Liver (tissue), 9 donors: ENCODE results near the gene SLC7A5. TPM values are rescaled to one million over a fixed set of nuclear protein-coding genes. Genes with fewer than 3 reads are reported as not detected.
A peak's percentile ranks its signal among the peaks of the same experiment; 100 is the strongest.

Source experiments
- DNase-seq: peaks from one replicate; pipeline ENCODE4 v3.0.0-alpha.2; 2017; ENCODE audit warnings: low spot score
- H3K27ac ChIP-seq, 2 donors: one replicate each; pipeline ENCODE4 v1.7.0; 2013; ENCODE audit warnings: inconsistent platforms in 2 of 2, low read length in 2 of 2, control low read depth in 1 of 2, low read depth in 1 of 2, mild to moderate bottlenecking in 1 of 2
- H3K27me3 ChIP-seq, 4 donors: one replicate each; pipeline versions ENCODE4 v1.6.1 to v1.7.0; 2013; ENCODE audit warnings: low read length in 3 of 4, inconsistent platforms in 1 of 4, mild to moderate bottlenecking in 1 of 4, moderate library complexity in 1 of 4; ENCODE audit not compliant: control insufficient read depth in 4 of 4, insufficient read depth in 4 of 4
- H3K36me3 ChIP-seq, 4 donors: one replicate each; pipeline versions ENCODE4 v1.6.1 to v1.7.0; 2013; ENCODE audit warnings: low read length in 3 of 4, mild to moderate bottlenecking in 3 of 4, low read depth in 1 of 4, moderate library complexity in 1 of 4; ENCODE audit not compliant: control insufficient read depth in 4 of 4, insufficient read depth in 3 of 4
- H3K4me1 ChIP-seq, 4 donors: one replicate each; pipeline versions ENCODE4 v1.6.1 to v1.7.0; 2013; ENCODE audit warnings: low read length in 3 of 4, mild to moderate bottlenecking in 3 of 4, moderate library complexity in 1 of 4; ENCODE audit not compliant: control insufficient read depth in 4 of 4, insufficient read depth in 4 of 4
- H3K4me3 ChIP-seq, 3 donors: one replicate each; pipeline versions ENCODE4 v1.6.1 to v1.7.0; 2013; ENCODE audit warnings: low read length in 3 of 3, control low read depth in 1 of 3, low read depth in 1 of 3, mild to moderate bottlenecking in 1 of 3
- H3K9ac ChIP-seq, 2 donors: one replicate each; pipeline ENCODE4 v1.7.0; 2013; ENCODE audit warnings: low read length in 2 of 2, mild to moderate bottlenecking in 2 of 2, moderate library complexity in 2 of 2, control low read depth in 1 of 2, low read depth in 1 of 2
- H3K9me3 ChIP-seq, 4 donors: one replicate each; pipeline versions ENCODE4 v1.6.1 to v1.7.0; 2013; ENCODE audit warnings: low read length in 3 of 4; ENCODE audit not compliant: control insufficient read depth in 4 of 4
- EGR1 ChIP-seq, 2 donors: IDR thresholded peaks; 2 replicates each; pipeline ENCODE4 v1.6.1; 2016 to 2018; ENCODE audit warnings: antibody characterized with exemption in 2 of 2, low read depth in 2 of 2
- FOXA1 ChIP-seq: IDR thresholded peaks from 2 replicates; pipeline ENCODE4 v1.6.1; 2016; ENCODE audit warnings: antibody characterized with exemption
- FOXA2 ChIP-seq: IDR thresholded peaks from 2 replicates; pipeline ENCODE4 v1.6.1; 2016; ENCODE audit warnings: antibody characterized with exemption
- GABPA ChIP-seq, 2 donors: IDR thresholded peaks in 1 of 2; conservative IDR thresholded peaks in 1 of 2; 2 replicates each; pipeline ENCODE4 v1.6.1; 2016; ENCODE audit warnings: antibody characterized with exemption in 2 of 2, mild to moderate bottlenecking in 1 of 2, moderate library complexity in 1 of 2
- HNF4A ChIP-seq, 2 donors: conservative IDR thresholded peaks; 2 replicates each; pipeline ENCODE4 v1.6.1; 2016; ENCODE audit warnings: antibody characterized with exemption in 2 of 2, mild to moderate bottlenecking in 2 of 2
- HNF4G ChIP-seq: IDR thresholded peaks from 2 replicates; pipeline ENCODE4 v1.6.1; 2016; ENCODE audit warnings: antibody characterized with exemption
- NR2F2 ChIP-seq: IDR thresholded peaks from 2 replicates; pipeline ENCODE4 v1.6.1; 2016; ENCODE audit warnings: antibody characterized with exemption
- RAD21 ChIP-seq, 2 donors: IDR thresholded peaks; 2 replicates each; pipeline ENCODE4 v1.6.1; 2016; ENCODE audit warnings: antibody characterized with exemption in 2 of 2, mild to moderate bottlenecking in 2 of 2
- RXRA ChIP-seq, 2 donors: IDR thresholded peaks; 2 replicates each; pipeline ENCODE4 v1.6.1; 2017 to 2018; ENCODE audit warnings: antibody characterized with exemption in 2 of 2, mild to moderate bottlenecking in 1 of 2
- SP1 ChIP-seq: IDR thresholded peaks from 2 replicates; pipeline ENCODE4 v1.6.1; 2018; ENCODE audit warnings: antibody characterized with exemption, mild to moderate bottlenecking
- TAF1 ChIP-seq: conservative IDR thresholded peaks from 2 replicates; pipeline ENCODE4 v1.6.1; 2016; ENCODE audit warnings: antibody characterized with exemption, mild to moderate bottlenecking
- YY1 ChIP-seq: IDR thresholded peaks from 2 replicates; pipeline ENCODE4 v1.6.1; 2016; ENCODE audit warnings: antibody characterized with exemption, mild to moderate bottlenecking
- ZBTB33 ChIP-seq: IDR thresholded peaks from 2 replicates; pipeline ENCODE4 v1.6.1; 2016; ENCODE audit warnings: antibody characterized with exemption
- WGBS: extraction: QIAGEN DNeasy Blood & Tissue Kit; methylation state at CpG from one replicate; pipeline ENCODE4 v1.1.7; 2013; 5-methylcytosine and 5-hydroxymethylcytosine counted together
- polyA plus RNA-seq, 2 donors: library from polyadenylated mRNA; stranded (reverse) in 1 of 2; unstranded in 1 of 2; fragments of 200-250 nt in 1 of 2; fragments of >200 nt in 1 of 2; fragmentation: Nextera tagmentation in 1 of 2; extraction: Ambion mirVana in 1 of 2; gene quantifications; one replicate each; pipeline versions ENCODE4 v1.2.1 to v1.2.3, GENCODE V29; 2013 to 2015
- total RNA-seq, 2 donors: library from RNA; depleted of rRNA; stranded (reverse); fragments of >200 nt; gene quantifications; one replicate each; pipeline ENCODE4 v1.2.3, GENCODE V29; 2014
- TF ChIP-seq, protein P1 (sequence below): fragments of 150-350 bp; IDR thresholded peaks from 2 replicates; pipeline ENCODE4 v1.5.1; 2017; ENCODE audit warnings: improper control_type of control experiment, low read depth, low read length; ENCODE audit not compliant: missing input control
- TF ChIP-seq, protein P2 (sequence below): IDR thresholded peaks from 2 replicates; pipeline ENCODE4 v1.6.1; 2016; ENCODE audit warnings: antibody characterized with exemption
- donor health status: healthy.
- donor health status: healthy.
- donor health status: healthy.
- donor health status: healthy.
- donor health status: healthy.

Gene SLC7A5
- total and polyA plus RNA-seq, 4 donors = 4.5 to 66.0 (median 10.6) TPM

DNA sequence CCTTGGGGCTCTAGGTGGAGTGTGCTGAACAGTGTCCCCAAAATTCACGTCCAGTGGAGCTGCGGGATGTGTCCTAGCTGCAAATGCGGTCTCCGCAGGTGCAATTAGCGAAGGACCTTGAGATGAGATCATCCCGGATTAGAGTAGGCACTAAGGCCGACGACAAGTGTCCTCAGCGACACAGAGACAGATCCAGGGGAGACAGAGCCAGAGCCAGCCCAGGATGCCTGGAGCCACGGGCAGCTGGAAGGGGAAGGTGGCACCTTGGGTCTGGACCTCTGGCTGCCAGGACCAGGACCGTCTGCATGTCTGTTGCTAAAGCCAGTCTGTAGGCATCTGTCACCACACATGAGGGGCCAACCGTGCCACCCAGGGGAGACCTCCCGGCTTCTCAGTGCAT lies 24.5 kb downstream of the SLC7A5 start:
- Histone ChIP-seq H3K9me3 (no peaks in the 10 kb centered on the region), H3K4me3 (peak overlapping the region in 1 of 3 donors; percentile 55), H3K27ac (peak overlapping the region; percentile 69 to 94), H3K27me3 (no peaks in the 10 kb centered on the region), H3K4me1 (peaks cover 29 to 93% (median 81%) of the 10 kb centered on the region in 4 donors), H3K36me3 (peaks cover 0 to 2% (median 0%) of the 10 kb centered on the region in 4 donors), H3K9ac (peak overlapping the region in 1 of 2 donors; percentile 57)
- TF ChIP-seq NR2F2 = no peak
- no peak for TF ChIP-seq YY1
- no peak for TF ChIP-seq SP1
- TF ChIP-seq ZBTB33 = no peak
- TF ChIP-seq HNF4A (conservative IDR thresholded peaks at IDR 0.05) = no peak
- TF ChIP-seq, protein P1, sequence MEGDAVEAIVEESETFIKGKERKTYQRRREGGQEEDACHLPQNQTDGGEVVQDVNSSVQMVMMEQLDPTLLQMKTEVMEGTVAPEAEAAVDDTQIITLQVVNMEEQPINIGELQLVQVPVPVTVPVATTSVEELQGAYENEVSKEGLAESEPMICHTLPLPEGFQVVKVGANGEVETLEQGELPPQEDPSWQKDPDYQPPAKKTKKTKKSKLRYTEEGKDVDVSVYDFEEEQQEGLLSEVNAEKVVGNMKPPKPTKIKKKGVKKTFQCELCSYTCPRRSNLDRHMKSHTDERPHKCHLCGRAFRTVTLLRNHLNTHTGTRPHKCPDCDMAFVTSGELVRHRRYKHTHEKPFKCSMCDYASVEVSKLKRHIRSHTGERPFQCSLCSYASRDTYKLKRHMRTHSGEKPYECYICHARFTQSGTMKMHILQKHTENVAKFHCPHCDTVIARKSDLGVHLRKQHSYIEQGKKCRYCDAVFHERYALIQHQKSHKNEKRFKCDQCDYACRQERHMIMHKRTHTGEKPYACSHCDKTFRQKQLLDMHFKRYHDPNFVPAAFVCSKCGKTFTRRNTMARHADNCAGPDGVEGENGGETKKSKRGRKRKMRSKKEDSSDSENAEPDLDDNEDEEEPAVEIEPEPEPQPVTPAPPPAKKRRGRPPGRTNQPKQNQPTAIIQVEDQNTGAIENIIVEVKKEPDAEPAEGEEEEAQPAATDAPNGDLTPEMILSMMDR = no peak
- no peak for TF ChIP-seq FOXA1
- TF ChIP-seq GABPA (IDR thresholded peaks at IDR 0.05 in 1 of 2, conservative IDR thresholded peaks at IDR 0.05 in 1 of 2) = no peak
- TF ChIP-seq HNF4G = no peak
- TF ChIP-seq, protein P2, sequence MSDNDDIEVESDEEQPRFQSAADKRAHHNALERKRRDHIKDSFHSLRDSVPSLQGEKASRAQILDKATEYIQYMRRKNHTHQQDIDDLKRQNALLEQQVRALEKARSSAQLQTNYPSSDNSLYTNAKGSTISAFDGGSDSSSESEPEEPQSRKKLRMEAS = no peak
- TF ChIP-seq RXRA (IDR thresholded peaks at IDR 0.05) = no peak
- no peak for TF ChIP-seq TAF1
- TF ChIP-seq FOXA2 = no peak
- no peak for TF ChIP-seq RAD21 (IDR thresholded peaks at IDR 0.05)
- WGBS = 69% methylated on average over 13 of the region's 13 CpGs
- no peak for DNase-seq

DNA sequence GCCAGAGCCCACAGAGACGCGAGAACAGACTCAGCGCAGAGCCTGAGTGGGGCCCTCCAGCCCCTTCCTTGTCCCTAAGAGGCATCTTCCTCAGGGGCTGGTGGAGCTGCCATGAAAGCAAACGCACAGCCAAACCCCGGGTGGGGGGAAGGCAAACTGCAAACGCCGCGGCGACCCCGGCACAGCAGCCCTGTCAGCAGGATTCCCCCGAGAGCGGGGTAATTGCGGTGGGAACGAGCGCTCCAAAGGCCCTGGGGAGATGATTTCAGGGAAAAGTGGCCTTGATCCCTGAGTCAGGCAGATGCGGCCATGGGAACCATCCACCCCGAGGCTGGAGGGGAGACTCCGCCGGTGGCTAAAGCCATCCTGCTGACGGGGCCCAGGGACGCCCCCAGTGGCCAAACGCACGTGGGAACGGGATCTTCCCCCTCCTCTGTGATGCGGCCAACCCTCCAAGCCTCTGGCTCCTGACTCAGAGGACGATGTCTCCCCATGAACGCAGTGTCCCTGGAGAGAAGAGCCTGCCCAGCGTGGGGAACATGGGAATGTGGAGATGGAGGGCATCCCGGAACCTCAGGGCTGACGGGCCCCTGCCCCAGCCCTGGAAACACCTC lies 25.1 kb downstream of the SLC7A5 start:
- peaks cover 0 to 2% (median 0%) of the 10 kb centered on the region in 4 donors for H3K36me3 ChIP-seq
- WGBS = 78% methylated on average over 30 of the region's 30 CpGs
- H3K4me1 ChIP-seq = peaks cover 28 to 93% (median 79%) of the 10 kb centered on the region in 4 donors
- DNase-seq = no peak
- H3K4me3 ChIP-seq = peak overlapping the region in 2 of 3 donors; percentile 55 to 78
- H3K27me3 ChIP-seq = no peaks in the 10 kb centered on the region
- peak overlapping the region; percentile 39 to 96 for H3K9ac ChIP-seq
- H3K9me3 ChIP-seq = no peaks in the 10 kb centered on the region
- peak overlapping the region; percentile 69 to 94 for H3K27ac ChIP-seq
- TF ChIP-seq FOXA1 = no peak
- TF ChIP-seq EGR1 (IDR thresholded peaks at IDR 0.05; ENCODE audit: low read depth in 2 of 2) = no peak
- TF ChIP-seq NR2F2 = no peak
- TF ChIP-seq, protein P1 = no peak
- TF ChIP-seq RAD21 (IDR thresholded peaks at IDR 0.05) = no peak
- TF ChIP-seq ZBTB33 = no peak
